ENCODE data around the gene SELENOK. TPM values are rescaled to one million over a fixed set of nuclear protein-coding genes. Genes with fewer than 3 reads are reported as not detected.
A peak's percentile ranks its signal among the peaks of the same experiment; 100 is the strongest.

The SELENOK gene
- total and polyA plus RNA-seq, 2 of the 13 experiments (the other 11 are each of a cell fraction or from before 2014, with no cell fraction given), result 67.0 to 81.0 TPM

DNA sequence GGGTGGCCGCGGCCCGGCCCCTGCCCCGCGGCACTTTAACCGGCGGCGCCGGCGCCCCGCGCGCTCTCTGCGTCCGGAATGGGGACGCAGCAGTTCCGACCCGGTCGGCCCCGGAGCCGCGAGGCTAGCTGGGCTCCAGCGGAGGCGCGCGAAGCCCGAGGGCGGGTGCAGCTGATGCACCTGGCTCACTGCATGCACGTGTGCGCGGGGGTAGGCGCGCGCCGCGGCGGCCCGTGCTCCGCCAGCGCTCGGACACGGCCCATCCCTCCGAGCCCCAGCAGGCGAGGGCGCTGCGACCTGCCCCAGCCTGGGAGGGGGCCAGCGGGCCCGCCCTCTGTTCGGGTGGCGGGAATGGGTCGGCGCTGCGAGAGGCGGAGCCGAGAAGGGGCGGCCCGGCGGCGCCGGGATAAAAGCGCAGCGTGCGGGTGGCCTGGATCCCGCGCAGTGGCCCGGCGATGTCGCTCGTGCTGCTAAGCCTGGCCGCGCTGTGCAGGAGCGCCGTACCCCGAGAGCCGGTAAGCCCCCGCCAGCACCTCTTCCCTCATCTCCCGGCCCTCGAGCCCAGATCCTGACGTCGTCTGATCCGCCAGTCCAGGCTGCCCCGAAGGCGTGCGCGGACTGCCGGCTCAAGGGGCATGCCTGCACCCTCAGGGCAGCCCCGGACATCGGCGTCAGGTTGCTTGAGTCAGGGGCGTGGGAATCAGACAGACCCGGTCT is 45.4 kb downstream of the SELENOK start, which contains the start of the genes CHDH and IL17RB (continued):
- TF ChIP-seq FOSL2 (CRISPR knock-in tag; IDR thresholded peaks at IDR 0.05), result no peak; the same call in 1 of the 2 replicates
- 0 out of 2 replicates have a peak, but pooled peaks have one; percentile 51 for TF ChIP-seq ZNF784 (CRISPR knock-in tag; IDR thresholded peaks at IDR 0.05; ENCODE audit: borderline replicate concordance)
- peak; percentile 85 for TF ChIP-seq ZNF331 (CRISPR knock-in tag; IDR thresholded peaks at IDR 0.05)
- no peak for TF ChIP-seq KLF13 (CRISPR knock-in tag; IDR thresholded peaks at IDR 0.05)
- TF ChIP-seq ZNF615 (CRISPR knock-in tag; IDR thresholded peaks at IDR 0.05; ENCODE audit: borderline replicate concordance), result no peak
- peak; percentile 57; the same call in 1 of the 2 replicates for TF ChIP-seq TFE3 (CRISPR knock-in tag; IDR thresholded peaks at IDR 0.05)
- no peak for TF ChIP-seq SP140L (CRISPR knock-in tag; IDR thresholded peaks at IDR 0.05; ENCODE audit: borderline replicate concordance)
- no peak for TF ChIP-seq NFIC (IDR thresholded peaks at IDR 0.05; ENCODE audit: low read length)
- no peak for TF ChIP-seq ZKSCAN5 (CRISPR knock-in tag; IDR thresholded peaks at IDR 0.05)
- TF ChIP-seq ZNF7 (CRISPR knock-in tag; IDR thresholded peaks at IDR 0.05), result no peak
- TF ChIP-seq, protein P1, sequence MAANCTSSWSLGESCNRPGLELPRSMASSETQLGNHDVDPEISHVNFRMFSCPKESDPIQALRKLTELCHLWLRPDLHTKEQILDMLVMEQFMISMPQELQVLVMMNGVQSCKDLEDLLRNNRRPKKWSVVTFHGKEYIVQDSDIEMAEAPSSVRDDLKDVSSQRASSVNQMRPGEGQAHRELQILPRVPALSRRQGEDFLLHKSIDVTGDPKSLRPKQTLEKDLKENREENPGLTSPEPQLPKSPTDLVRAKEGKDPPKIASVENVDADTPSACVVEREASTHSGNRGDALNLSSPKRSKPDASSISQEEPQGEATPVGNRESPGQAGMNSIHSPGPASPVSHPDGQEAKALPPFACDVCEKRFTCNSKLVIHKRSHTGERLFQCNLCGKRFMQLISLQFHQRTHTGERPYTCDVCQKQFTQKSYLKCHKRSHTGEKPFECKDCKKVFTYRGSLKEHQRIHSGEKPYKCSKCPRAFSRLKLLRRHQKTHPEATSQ (CRISPR knock-in tag; IDR thresholded peaks at IDR 0.05; ENCODE audit: borderline replicate concordance), result peak; percentile 90; the same call in 1 of the 2 replicates
- TF ChIP-seq, protein P2, sequence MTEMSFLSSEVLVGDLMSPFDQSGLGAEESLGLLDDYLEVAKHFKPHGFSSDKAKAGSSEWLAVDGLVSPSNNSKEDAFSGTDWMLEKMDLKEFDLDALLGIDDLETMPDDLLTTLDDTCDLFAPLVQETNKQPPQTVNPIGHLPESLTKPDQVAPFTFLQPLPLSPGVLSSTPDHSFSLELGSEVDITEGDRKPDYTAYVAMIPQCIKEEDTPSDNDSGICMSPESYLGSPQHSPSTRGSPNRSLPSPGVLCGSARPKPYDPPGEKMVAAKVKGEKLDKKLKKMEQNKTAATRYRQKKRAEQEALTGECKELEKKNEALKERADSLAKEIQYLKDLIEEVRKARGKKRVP (CRISPR knock-in tag; IDR thresholded peaks at IDR 0.05), result peak in 1 of 2 experiments; percentile 81; a peak in 1 of 4 replicates
- no peak for TF ChIP-seq ZNF414 (CRISPR knock-in tag; IDR thresholded peaks at IDR 0.05)
- TF ChIP-seq ZNF230 (CRISPR knock-in tag; IDR thresholded peaks at IDR 0.05), result peak; percentile 92; the same call in 1 of the 2 replicates
- no peak for TF ChIP-seq SATB2 (CRISPR knock-in tag; IDR thresholded peaks at IDR 0.05)
- TF ChIP-seq, protein P3, sequence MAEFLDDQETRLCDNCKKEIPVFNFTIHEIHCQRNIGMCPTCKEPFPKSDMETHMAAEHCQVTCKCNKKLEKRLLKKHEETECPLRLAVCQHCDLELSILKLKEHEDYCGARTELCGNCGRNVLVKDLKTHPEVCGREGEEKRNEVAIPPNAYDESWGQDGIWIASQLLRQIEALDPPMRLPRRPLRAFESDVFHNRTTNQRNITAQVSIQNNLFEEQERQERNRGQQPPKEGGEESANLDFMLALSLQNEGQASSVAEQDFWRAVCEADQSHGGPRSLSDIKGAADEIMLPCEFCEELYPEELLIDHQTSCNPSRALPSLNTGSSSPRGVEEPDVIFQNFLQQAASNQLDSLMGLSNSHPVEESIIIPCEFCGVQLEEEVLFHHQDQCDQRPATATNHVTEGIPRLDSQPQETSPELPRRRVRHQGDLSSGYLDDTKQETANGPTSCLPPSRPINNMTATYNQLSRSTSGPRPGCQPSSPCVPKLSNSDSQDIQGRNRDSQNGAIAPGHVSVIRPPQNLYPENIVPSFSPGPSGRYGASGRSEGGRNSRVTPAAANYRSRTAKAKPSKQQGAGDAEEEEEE (CRISPR knock-in tag; IDR thresholded peaks at IDR 0.05; ENCODE audit: borderline replicate concordance), result no peak
- no peak for TF ChIP-seq NFYC (CRISPR knock-in tag; IDR thresholded peaks at IDR 0.05)
- peak; percentile 82 for TF ChIP-seq ZC3H13 (CRISPR knock-in tag; IDR thresholded peaks at IDR 0.05)
- TF ChIP-seq BCL6 (CRISPR knock-in tag; IDR thresholded peaks at IDR 0.05), result peak; percentile 62
- TF ChIP-seq ZNF644 (CRISPR knock-in tag; IDR thresholded peaks at IDR 0.05; ENCODE audit: low read depth), result no peak
- TF ChIP-seq SRF (IDR thresholded peaks at IDR 0.05; ENCODE audit: low read depth, low read length), result no peak
- 0 out of 2 replicates have a peak, but pooled peaks have one; percentile 28 for TF ChIP-seq MTF2 (CRISPR knock-in tag; IDR thresholded peaks at IDR 0.05; ENCODE audit: borderline replicate concordance)
